HL-60 (cell line): ENCODE data around the gene SARDH.

Source experiments
- GABPA ChIP-seq: IDR thresholded peaks from 2 replicates; pipeline ENCODE4 v1.6.1; 2012; ENCODE audit warnings: low read depth
- POLR2AphosphoS5 ChIP-seq: IDR thresholded peaks from 2 replicates; pipeline ENCODE4 v1.6.1; 2012; ENCODE audit warnings: low read depth
- SPI1 ChIP-seq: IDR thresholded peaks from 2 replicates; pipeline ENCODE4 v1.6.1; 2012; ENCODE audit warnings: low read depth, mild to moderate bottlenecking, borderline replicate concordance
- TF ChIP-seq, protein P1 (sequence below): IDR thresholded peaks from one replicate; pipeline ENCODE4 v1.5.1; 2011; ENCODE audit warnings: low read length, control low read depth, inconsistent platforms; ENCODE audit not compliant: insufficient read depth
- TF ChIP-seq, protein P2 (sequence below): IDR thresholded peaks from 2 replicates; pipeline ENCODE4 v1.6.1; 2012; ENCODE audit warnings: low read depth; ENCODE audit not compliant: insufficient replicate concordance

DNA sequence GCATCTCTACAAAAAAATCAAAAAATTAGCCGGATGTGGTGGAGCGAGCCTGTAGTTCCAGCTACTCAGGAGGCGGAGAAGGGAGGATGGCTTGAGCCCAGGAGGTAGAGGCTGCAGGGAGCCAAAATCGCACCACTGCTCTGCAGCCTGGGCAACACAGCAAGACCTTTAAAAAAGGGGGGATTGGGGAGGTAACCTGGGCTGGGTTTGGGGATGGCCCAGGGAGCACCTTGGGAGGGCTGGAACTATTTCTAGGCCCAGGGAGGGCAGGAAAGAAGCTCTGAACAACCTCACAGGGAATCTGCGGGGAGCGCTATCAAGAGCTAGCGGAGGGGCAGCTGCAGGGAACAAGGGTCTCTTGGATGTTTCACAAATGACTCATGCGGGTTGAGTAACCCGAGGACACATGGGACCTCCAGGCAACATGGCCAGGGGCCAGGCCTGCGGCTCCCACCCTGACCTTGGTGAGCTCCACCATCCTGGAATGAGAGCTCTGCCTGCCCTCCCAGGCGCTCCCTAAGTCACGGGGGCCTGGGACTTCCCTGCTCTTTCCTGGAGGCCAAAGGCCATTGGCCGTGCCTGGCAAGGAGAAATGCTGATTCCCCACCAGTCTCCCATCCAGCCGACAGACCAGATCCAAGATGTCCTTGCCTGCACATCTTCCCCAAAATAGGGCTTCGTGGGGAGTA, 23.4 kb downstream of the SARDH start:
- TF ChIP-seq, protein P1, sequence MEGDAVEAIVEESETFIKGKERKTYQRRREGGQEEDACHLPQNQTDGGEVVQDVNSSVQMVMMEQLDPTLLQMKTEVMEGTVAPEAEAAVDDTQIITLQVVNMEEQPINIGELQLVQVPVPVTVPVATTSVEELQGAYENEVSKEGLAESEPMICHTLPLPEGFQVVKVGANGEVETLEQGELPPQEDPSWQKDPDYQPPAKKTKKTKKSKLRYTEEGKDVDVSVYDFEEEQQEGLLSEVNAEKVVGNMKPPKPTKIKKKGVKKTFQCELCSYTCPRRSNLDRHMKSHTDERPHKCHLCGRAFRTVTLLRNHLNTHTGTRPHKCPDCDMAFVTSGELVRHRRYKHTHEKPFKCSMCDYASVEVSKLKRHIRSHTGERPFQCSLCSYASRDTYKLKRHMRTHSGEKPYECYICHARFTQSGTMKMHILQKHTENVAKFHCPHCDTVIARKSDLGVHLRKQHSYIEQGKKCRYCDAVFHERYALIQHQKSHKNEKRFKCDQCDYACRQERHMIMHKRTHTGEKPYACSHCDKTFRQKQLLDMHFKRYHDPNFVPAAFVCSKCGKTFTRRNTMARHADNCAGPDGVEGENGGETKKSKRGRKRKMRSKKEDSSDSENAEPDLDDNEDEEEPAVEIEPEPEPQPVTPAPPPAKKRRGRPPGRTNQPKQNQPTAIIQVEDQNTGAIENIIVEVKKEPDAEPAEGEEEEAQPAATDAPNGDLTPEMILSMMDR: no peak
- TF ChIP-seq GABPA (no peak), POLR2AphosphoS5 (no peak), SPI1 (no peak)
- TF ChIP-seq, protein P2, sequence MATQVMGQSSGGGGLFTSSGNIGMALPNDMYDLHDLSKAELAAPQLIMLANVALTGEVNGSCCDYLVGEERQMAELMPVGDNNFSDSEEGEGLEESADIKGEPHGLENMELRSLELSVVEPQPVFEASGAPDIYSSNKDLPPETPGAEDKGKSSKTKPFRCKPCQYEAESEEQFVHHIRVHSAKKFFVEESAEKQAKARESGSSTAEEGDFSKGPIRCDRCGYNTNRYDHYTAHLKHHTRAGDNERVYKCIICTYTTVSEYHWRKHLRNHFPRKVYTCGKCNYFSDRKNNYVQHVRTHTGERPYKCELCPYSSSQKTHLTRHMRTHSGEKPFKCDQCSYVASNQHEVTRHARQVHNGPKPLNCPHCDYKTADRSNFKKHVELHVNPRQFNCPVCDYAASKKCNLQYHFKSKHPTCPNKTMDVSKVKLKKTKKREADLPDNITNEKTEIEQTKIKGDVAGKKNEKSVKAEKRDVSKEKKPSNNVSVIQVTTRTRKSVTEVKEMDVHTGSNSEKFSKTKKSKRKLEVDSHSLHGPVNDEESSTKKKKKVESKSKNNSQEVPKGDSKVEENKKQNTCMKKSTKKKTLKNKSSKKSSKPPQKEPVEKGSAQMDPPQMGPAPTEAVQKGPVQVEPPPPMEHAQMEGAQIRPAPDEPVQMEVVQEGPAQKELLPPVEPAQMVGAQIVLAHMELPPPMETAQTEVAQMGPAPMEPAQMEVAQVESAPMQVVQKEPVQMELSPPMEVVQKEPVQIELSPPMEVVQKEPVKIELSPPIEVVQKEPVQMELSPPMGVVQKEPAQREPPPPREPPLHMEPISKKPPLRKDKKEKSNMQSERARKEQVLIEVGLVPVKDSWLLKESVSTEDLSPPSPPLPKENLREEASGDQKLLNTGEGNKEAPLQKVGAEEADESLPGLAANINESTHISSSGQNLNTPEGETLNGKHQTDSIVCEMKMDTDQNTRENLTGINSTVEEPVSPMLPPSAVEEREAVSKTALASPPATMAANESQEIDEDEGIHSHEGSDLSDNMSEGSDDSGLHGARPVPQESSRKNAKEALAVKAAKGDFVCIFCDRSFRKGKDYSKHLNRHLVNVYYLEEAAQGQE: no peak
